ENCODE results near the gene ROR2. TPM values are rescaled to one million over a fixed set of nuclear protein-coding genes. Genes with fewer than 3 reads are reported as not detected.

ROR2 gene
- total RNA-seq, 1 donor = 3.0 TPM

GRCh38 chr9:91903126-91903911 is 46.7 kb downstream of the ROR2 start:
- no peak overlapping the region for H3K4me3 ChIP-seq (ENCODE audit: low read depth, low read length)
- DNase-seq (ENCODE audit: low read depth) = peak; percentile 91
- TF ChIP-seq CTCF (IDR thresholded peaks at IDR 0.05; ENCODE audit: insufficient read depth, low read depth, low read length) = no peak

GRCh38 chr9:91902475-91903125 is 47.4 kb downstream of the ROR2 start:
- no peak overlapping the region for H3K4me3 ChIP-seq (ENCODE audit: low read depth, low read length)
- DNase-seq (ENCODE audit: low read depth) = peak; percentile 72
- TF ChIP-seq CTCF (IDR thresholded peaks at IDR 0.05; ENCODE audit: insufficient read depth, low read depth, low read length) = no peak

- DNase-seq (ENCODE audit: low read depth) = no peak
- no peak for TF ChIP-seq CTCF (IDR thresholded peaks at IDR 0.05; ENCODE audit: insufficient read depth, low read depth, low read length)
- H3K4me3 ChIP-seq (ENCODE audit: low read depth, low read length) = no peak overlapping the region
Observed at GRCh38 chr9:91900797-91901177, 49.2 kb downstream of the ROR2 start.

GRCh38 chr9:91900055-91900796 is 49.8 kb downstream of the ROR2 start:
- DNase-seq (ENCODE audit: low read depth) = peak; percentile 53
- H3K4me3 ChIP-seq (ENCODE audit: low read depth, low read length) = no peak overlapping the region
- TF ChIP-seq CTCF (IDR thresholded peaks at IDR 0.05; ENCODE audit: insufficient read depth, low read depth, low read length) = no peak

GRCh38 chr9:91899594-91899993 is 50.4 kb downstream of the ROR2 start:
- H3K4me3 ChIP-seq (ENCODE audit: low read depth, low read length) = no peak overlapping the region
- DNase-seq (ENCODE audit: low read depth) = no peak
- no peak for TF ChIP-seq CTCF (IDR thresholded peaks at IDR 0.05; ENCODE audit: insufficient read depth, low read depth, low read length)

- no peak overlapping the region for H3K4me3 ChIP-seq (ENCODE audit: low read depth, low read length)
- DNase-seq (ENCODE audit: low read depth) = no peak
- no peak for TF ChIP-seq CTCF (IDR thresholded peaks at IDR 0.05; ENCODE audit: insufficient read depth, low read depth, low read length)
Observed at GRCh38 chr9:91899219-91899563, 50.8 kb downstream of the ROR2 start.

Data from fibroblast of villous mesenchyme (primary cell).